CD8-positive, alpha-beta memory T cell (primary cell): ENCODE results near the gene TENM3. TPM values are rescaled to one million over a fixed set of nuclear protein-coding genes. Genes with fewer than 3 reads are reported as not detected.
A peak's percentile ranks its signal among the peaks of the same experiment; 100 is the strongest.

Source experiments
- CTCF ChIA-PET: fragments of 350-600 bp; sonication (Branson Sonifier 250); formaldehyde crosslinking; loops from one replicate; lab custom pipeline; 2021; ENCODE audit warnings: antibody characterized with exemption; lab: Charles Lee
- POLR2A ChIA-PET: fragments of 350-600 bp; sonication (Branson Sonifier 250); formaldehyde crosslinking; loops from one replicate; lab custom pipeline; 2021; ENCODE audit warnings: antibody characterized with exemption; lab: Charles Lee
- DNase-seq, 5 donors: peaks; one replicate each; pipeline versions ENCODE4 v3.0.0 to v3.0.0-alpha.2; 2020 to 2022; ENCODE audit warnings: mixed read lengths in 1 of 5
- H3K27ac ChIP-seq: one replicate; pipeline ENCODE4 v1.7.0; 2013; ENCODE audit warnings: low read depth, mild to moderate bottlenecking, low read length, moderate library complexity
- H3K27me3 ChIP-seq: 2 replicates; pipeline ENCODE4 v1.7.0; 2013; ENCODE audit warnings: low read length, mild to moderate bottlenecking; ENCODE audit not compliant: insufficient read depth, poor library complexity, severe bottlenecking
- H3K36me3 ChIP-seq: 2 replicates; pipeline ENCODE4 v1.7.0; 2013; ENCODE audit warnings: mild to moderate bottlenecking, low read length, moderate library complexity; ENCODE audit not compliant: insufficient read depth
- H3K4me1 ChIP-seq: 2 replicates; pipeline ENCODE4 v1.7.0; 2013; ENCODE audit warnings: mild to moderate bottlenecking, low read length, moderate library complexity; ENCODE audit not compliant: insufficient read depth
- H3K4me3 ChIP-seq: 2 replicates; pipeline ENCODE4 v1.7.0; 2013; ENCODE audit warnings: mild to moderate bottlenecking, low read length
- H3K9me3 ChIP-seq: 2 replicates; pipeline ENCODE4 v1.7.0; 2013; ENCODE audit warnings: mild to moderate bottlenecking, low read length
- H3K27ac Mint-ChIP-seq, 8 donors: one replicate each; pipeline ENCODE4 v1.8.0; 2020 to 2021; ENCODE audit warnings: mixed read lengths in 8 of 8, mild to moderate bottlenecking in 6 of 8, inconsistent platforms in 3 of 8, moderate library complexity in 3 of 8
- H3K27me3 Mint-ChIP-seq, 2 donors: one replicate each; pipeline ENCODE4 v1.8.0; 2020 to 2021; ENCODE audit warnings: mixed read lengths in 2 of 2, mild to moderate bottlenecking in 1 of 2, moderate library complexity in 1 of 2
- H3K36me3 Mint-ChIP-seq, 3 donors: one replicate each; pipeline ENCODE4 v1.8.0; 2020 to 2021; ENCODE audit warnings: mixed read lengths in 3 of 3, inconsistent platforms in 1 of 3, mild to moderate bottlenecking in 1 of 3
- H3K4me1 Mint-ChIP-seq, 3 donors: one replicate each; pipeline ENCODE4 v1.8.0; 2020 to 2021; ENCODE audit warnings: mixed read lengths in 3 of 3, inconsistent platforms in 1 of 3, mild to moderate bottlenecking in 1 of 3
- H3K4me3 Mint-ChIP-seq, 7 donors: one replicate each; pipeline ENCODE4 v1.8.0; 2020 to 2021; ENCODE audit warnings: mixed read lengths in 7 of 7, mild to moderate bottlenecking in 6 of 7, moderate library complexity in 4 of 7, inconsistent platforms in 2 of 7
- H3K9me3 Mint-ChIP-seq, 5 donors: one replicate each; pipeline ENCODE4 v1.8.0; 2020 to 2022; ENCODE audit warnings: mixed read lengths in 5 of 5, mild to moderate bottlenecking in 3 of 5, moderate library complexity in 2 of 5, inconsistent platforms in 1 of 5
- polyA plus RNA-seq: library from polyadenylated mRNA; unstranded; fragments of 300-500 nt; fragmentation: Illumina TruSeq; gene quantifications from one replicate; pipeline ENCODE4 v1.2.3, GENCODE V29; 2021
- total RNA-seq, 2 experiments: library from RNA; stranded (reverse); gene quantifications; one replicate each; pipeline ENCODE4 v1.2.3, GENCODE V29; 2021

The TENM3 gene
- total and polyA plus RNA-seq, 3 experiments from 2014 or later, result not detected

DNA sequence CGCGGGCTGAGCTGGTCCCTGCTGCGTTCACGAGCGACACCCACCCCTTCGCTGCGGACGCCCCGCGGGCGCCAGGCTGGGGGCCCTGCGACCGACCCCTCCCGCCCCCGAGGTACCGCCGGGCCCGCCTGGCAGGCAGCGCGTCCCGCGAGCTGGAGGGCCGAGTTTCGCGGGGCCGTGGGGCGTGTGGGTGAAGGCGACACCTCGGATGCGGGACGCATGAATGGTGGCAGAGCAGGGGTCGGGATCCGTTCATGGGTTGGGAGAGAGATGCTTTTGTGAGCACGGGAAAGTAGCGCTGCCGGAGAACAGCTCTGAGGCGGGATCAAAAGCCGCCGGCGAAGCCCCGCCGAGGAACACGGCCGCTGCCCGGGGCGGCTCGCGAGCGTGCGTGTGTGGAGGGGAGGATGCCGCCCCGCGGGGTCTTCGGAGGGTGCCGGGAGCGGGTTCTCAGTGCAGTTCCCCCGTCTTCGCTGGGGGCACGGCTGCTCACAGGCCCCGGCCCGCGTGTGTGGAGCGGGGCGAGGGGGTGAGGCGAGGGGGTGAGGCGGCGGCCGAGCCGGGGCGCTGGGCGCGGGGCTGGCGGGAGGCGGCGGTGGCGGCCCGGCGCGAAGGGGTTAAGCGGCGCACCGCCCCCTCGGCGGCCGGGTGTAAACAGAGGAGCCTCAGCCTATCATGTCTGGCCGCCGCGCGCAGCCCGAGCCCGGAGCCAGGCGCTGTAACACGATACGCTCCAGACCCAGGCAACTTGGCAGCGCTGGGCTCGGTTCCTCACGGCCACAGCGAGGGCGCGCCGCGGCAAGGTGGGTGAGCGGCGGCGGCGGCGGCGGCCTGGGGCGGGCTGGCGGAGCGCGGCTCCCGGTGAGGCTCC lies 205.3 kb downstream of the TENM3 start:
- no peak overlapping the region for H3K4me3 ChIP-seq
- ChIA-PET CTCF (interaction anchor here (1.4 kb wide), 1 partner anchor 11 kb away, joined by 3 read pairs; no protein-coding TSS in a partner anchor), POLR2A (no interaction called here)
- Mint-ChIP-seq H3K27me3 (peaks cover 43 to 69% of the 10 kb centered on the region in 2 donors), H3K4me1 (peaks cover 15 to 24% (median 19%) of the 10 kb centered on the region in 3 donors), H3K4me3 (peak overlapping the region in 5 of 7 donors; percentile 29 to 63 (median 42)), H3K36me3 (no peaks in the 10 kb centered on the region), H3K27ac (no peak overlapping the region), H3K9me3 (peaks cover 0 to 3% (median 0%) of the 10 kb centered on the region in 5 donors)
- H3K27ac ChIP-seq, result no peak overlapping the region
- peaks cover 19% of the 10 kb centered on the region for H3K27me3 ChIP-seq
- peak in 3 of 5 donors; percentile 3 to 27 (median 8) for DNase-seq
- H3K9me3 ChIP-seq, result no peaks in the 10 kb centered on the region
- peaks cover 13% of the 10 kb centered on the region for H3K4me1 ChIP-seq
- no peaks in the 10 kb centered on the region for H3K36me3 ChIP-seq

DNA sequence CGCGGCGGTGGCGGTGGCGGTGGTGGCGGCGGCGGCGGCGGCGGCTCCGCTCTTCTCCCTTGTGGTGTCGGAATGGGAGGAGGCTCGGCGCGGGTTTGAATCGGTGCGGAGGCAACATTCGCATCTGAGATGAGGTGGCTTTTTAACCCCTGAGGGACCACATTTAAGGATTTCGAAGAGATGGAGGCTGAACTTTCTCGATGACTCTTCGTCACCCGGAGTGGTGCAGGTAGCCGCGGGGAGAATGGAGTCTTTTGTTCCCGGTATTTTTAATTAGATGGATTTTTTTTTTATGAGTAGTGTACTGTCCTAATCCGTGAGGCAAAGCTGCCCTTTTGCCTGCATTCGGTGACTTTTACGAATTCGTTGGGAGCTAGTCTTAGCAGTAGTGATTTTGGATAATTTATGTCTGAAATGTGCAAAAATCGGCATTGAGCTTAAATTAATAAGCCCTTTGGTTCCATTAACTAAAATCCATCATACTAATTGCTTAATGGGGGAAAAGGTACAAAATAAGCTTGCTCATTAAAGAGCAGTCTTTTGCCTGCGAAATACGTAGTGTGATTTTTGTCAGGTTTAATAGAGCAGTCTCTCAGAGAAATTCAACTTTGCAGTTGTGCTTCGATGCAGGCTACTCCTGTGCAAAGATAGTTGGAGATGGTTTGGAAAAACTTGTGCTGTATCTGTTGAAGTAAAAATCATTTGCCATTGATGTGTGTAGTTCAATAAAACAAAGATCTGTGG lies 206.2 kb downstream of the TENM3 start:
- H3K4me3 ChIP-seq, result peak overlapping the region; percentile 24
- DNase-seq, result no peak
- H3K27me3 Mint-ChIP-seq, result peaks cover 43 to 73% of the 10 kb centered on the region in 2 donors
- H3K4me1 Mint-ChIP-seq, result peaks cover 15 to 24% (median 19%) of the 10 kb centered on the region in 3 donors
- H3K36me3 Mint-ChIP-seq, result no peaks in the 10 kb centered on the region
- peaks cover 19% of the 10 kb centered on the region for H3K27me3 ChIP-seq
- H3K27ac Mint-ChIP-seq, result peak overlapping the region in 1 of 8 donors; percentile 40
- peaks cover 13% of the 10 kb centered on the region for H3K4me1 ChIP-seq
- ChIA-PET POLR2A (no interaction called here), CTCF (interaction anchor here (1.4 kb wide), 1 partner anchor 12 kb away, joined by 3 read pairs; no protein-coding TSS in a partner anchor)
- no peaks in the 10 kb centered on the region for H3K36me3 ChIP-seq
- H3K9me3 ChIP-seq, result no peaks in the 10 kb centered on the region
- peak overlapping the region; percentile 50 to 69 (median 65) for H3K4me3 Mint-ChIP-seq
- H3K9me3 Mint-ChIP-seq, result peaks cover 0 to 3% (median 0%) of the 10 kb centered on the region in 5 donors
- no peak overlapping the region for H3K27ac ChIP-seq

DNA sequence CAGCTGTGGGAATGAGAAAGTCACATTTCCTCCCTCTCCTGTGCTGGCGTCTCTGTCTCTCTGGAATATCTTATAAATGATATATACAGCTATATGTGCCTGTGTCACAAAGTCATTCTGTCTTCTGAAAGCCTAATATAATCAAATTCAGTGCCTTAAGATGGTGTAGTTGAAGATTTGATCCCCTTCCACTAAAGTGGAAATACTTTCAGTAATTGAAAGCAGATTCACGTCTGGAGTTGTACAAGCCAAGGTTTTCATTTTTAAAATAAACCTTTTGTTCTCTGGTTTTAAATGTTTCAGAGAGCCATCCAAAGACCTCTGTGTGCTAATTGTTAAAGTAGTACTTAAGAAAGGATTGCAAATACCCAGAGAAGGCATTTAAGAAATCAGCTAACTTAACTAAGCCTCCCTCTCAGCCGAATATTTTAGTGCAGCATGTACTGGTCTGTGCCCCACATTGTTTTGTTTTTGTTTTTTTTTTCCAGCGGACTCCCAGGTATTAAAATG lies 206.8 kb downstream of the TENM3 start:
- H3K27me3 Mint-ChIP-seq, result peaks cover 43 to 76% of the 10 kb centered on the region in 2 donors
- no peak for DNase-seq
- ChIA-PET POLR2A (no interaction called here), CTCF (interaction anchor here (1.4 kb wide), 1 partner anchor 12 kb away, joined by 3 read pairs; no protein-coding TSS in a partner anchor)
- H3K4me1 Mint-ChIP-seq, result peaks cover 15 to 24% (median 19%) of the 10 kb centered on the region in 3 donors
- H3K4me1 ChIP-seq, result peaks cover 13% of the 10 kb centered on the region
- no peaks in the 10 kb centered on the region for H3K36me3 Mint-ChIP-seq
- peaks cover 19% of the 10 kb centered on the region for H3K27me3 ChIP-seq
- H3K36me3 ChIP-seq, result no peaks in the 10 kb centered on the region
- no peaks in the 10 kb centered on the region for H3K9me3 ChIP-seq
- H3K27ac ChIP-seq, result no peak overlapping the region
- H3K4me3 Mint-ChIP-seq, result peak overlapping the region; percentile 50 to 69 (median 65)
- peak overlapping the region in 1 of 8 donors; percentile 40 for H3K27ac Mint-ChIP-seq
- H3K4me3 ChIP-seq, result no peak overlapping the region
- H3K9me3 Mint-ChIP-seq, result peaks cover 0 to 3% (median 0%) of the 10 kb centered on the region in 5 donors

DNA sequence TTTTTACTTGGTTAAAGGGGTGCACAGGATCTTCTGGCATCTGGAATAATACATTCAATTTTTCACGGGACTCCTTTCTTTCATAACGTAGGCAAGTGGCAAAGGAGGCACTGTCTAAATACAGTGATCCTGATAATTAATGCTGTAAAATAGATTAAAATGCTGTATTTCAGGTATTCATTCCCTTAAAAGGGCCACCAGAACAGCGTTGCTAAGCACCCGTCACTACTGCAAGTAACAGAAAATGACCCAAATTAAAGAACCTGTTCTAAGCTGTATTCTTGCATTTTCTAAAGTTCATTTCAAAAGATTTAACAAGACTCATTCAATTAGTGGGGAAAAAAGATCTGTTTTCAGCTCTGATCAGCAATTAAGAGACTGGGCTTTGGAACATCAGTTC lies 208.2 kb downstream of the TENM3 start:
- Mint-ChIP-seq H3K27ac (no peak overlapping the region), H3K27me3 (peaks cover 43 to 70% of the 10 kb centered on the region in 2 donors), H3K36me3 (no peaks in the 10 kb centered on the region), H3K9me3 (peaks cover 0 to 3% (median 0%) of the 10 kb centered on the region in 5 donors), H3K4me3 (no peak overlapping the region), H3K4me1 (peaks cover 15 to 24% (median 19%) of the 10 kb centered on the region in 3 donors)
- H3K27ac ChIP-seq, result no peak overlapping the region
- peaks cover 19% of the 10 kb centered on the region for H3K27me3 ChIP-seq
- no peaks in the 10 kb centered on the region for H3K36me3 ChIP-seq
- no peak overlapping the region for H3K4me3 ChIP-seq
- POLR2A ChIA-PET, result no interaction called here
- CTCF ChIA-PET, result no interaction called here
- no peak for DNase-seq
- no peaks in the 10 kb centered on the region for H3K9me3 ChIP-seq
- peaks cover 13% of the 10 kb centered on the region for H3K4me1 ChIP-seq

DNA sequence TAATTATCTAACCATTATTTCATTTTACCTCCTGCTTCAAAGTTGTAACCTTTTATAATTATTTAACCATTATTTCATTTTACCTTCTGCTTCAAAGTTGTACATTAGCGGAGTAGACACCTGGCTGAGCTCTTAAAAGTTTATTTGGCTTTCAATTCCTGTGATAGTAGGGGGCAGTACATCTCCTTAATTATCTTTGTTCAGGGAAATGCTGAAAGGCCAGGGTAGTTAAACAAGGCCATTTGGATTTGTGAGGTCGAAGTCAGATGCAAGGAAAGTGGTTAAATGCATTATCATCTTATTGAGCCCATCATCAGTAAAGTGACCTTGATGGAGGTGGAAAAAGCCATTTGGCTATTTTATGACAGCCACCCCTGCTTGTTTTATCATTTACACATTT lies 210.6 kb downstream of the TENM3 start:
- Histone ChIP-seq H3K27ac (no peak overlapping the region), H3K4me1 (peaks cover 13% of the 10 kb centered on the region), H3K27me3 (peaks cover 19% of the 10 kb centered on the region), H3K36me3 (no peaks in the 10 kb centered on the region), H3K4me3 (no peak overlapping the region), H3K9me3 (no peaks in the 10 kb centered on the region)
- Mint-ChIP-seq H3K27me3 (peaks cover 35 to 56% of the 10 kb centered on the region in 2 donors), H3K4me1 (peaks cover 8 to 15% (median 11%) of the 10 kb centered on the region in 3 donors), H3K4me3 (no peak overlapping the region), H3K9me3 (no peaks in the 10 kb centered on the region), H3K27ac (no peak overlapping the region), H3K36me3 (no peaks in the 10 kb centered on the region)
- DNase-seq, result no peak
- POLR2A ChIA-PET, result no interaction called here
- CTCF ChIA-PET, result no interaction called here

DNA sequence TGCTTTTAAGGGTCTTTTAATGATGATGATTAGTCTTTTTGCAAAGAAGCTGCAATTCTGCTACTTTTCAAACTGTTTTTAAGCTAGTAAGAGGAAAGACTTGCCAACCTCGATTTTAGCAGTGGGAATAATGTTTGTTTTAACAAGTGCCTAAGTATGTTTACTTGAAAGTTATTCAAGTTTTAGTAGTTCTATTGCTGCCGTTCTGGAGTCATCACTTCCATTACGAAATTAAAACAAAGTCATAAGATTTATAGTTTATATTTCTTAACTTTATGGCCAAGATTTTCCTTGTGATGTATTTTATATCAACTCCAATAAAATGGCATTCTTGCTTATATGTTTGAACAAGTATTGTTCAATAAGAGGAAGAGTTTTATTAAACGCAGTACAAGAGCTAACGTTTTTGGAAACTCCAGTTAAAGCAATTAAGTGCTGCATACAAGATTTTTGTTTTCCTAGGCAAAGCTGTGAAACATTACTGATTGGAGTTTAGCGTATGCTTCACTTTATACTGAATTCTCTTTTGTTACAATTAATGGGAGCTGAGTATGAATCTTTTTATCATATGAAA lies 211.3 kb downstream of the TENM3 start:
- H3K4me3 ChIP-seq, result no peak overlapping the region
- H3K27ac ChIP-seq, result no peak overlapping the region
- CTCF ChIA-PET, result no interaction called here
- H3K4me1 ChIP-seq, result peaks cover 9% of the 10 kb centered on the region
- peaks cover 31 to 54% of the 10 kb centered on the region in 2 donors for H3K27me3 Mint-ChIP-seq
- H3K4me3 Mint-ChIP-seq, result no peak overlapping the region
- no peak for DNase-seq
- no peak overlapping the region for H3K27ac Mint-ChIP-seq
- POLR2A ChIA-PET, result no interaction called here
- no peaks in the 10 kb centered on the region for H3K9me3 Mint-ChIP-seq
- no peaks in the 10 kb centered on the region for H3K36me3 ChIP-seq
- no peaks in the 10 kb centered on the region for H3K9me3 ChIP-seq
- H3K27me3 ChIP-seq, result peaks cover 15% of the 10 kb centered on the region
- peaks cover 4 to 10% (median 6%) of the 10 kb centered on the region in 3 donors for H3K4me1 Mint-ChIP-seq
- H3K36me3 Mint-ChIP-seq, result no peaks in the 10 kb centered on the region

DNA sequence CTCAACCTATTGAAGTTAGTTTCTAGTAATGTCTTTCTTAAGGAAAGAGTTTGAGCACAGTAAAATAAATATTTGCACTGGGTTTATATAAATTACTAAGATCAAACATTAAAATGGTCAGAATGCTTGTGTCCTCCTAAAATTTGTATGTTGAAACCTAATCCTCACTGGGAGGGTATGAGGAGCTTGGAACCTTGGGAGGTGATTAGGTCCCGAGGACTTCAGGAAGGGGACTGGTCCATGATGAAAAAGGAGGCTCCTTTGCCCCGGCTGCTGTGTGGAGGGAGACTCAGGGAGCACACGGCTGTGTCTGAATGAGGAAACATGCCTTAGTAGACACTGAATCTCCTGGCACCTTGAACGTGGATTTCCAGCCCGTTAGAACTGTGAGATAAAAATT lies 221.9 kb downstream of the TENM3 start:
- peaks cover 0 to 19% of the 10 kb centered on the region in 2 donors for H3K27me3 Mint-ChIP-seq
- H3K4me1 ChIP-seq, result no peaks in the 10 kb centered on the region
- H3K4me1 Mint-ChIP-seq, result no peaks in the 10 kb centered on the region
- H3K27ac ChIP-seq, result no peak overlapping the region
- no peak overlapping the region for H3K4me3 Mint-ChIP-seq
- H3K36me3 Mint-ChIP-seq, result no peaks in the 10 kb centered on the region
- POLR2A ChIA-PET, result no interaction called here
- CTCF ChIA-PET, result no interaction called here
- no peaks in the 10 kb centered on the region for H3K36me3 ChIP-seq
- no peak for DNase-seq
- H3K4me3 ChIP-seq, result no peak overlapping the region
- H3K27me3 ChIP-seq, result no peaks in the 10 kb centered on the region
- H3K9me3 ChIP-seq, result no peaks in the 10 kb centered on the region
- H3K9me3 Mint-ChIP-seq, result peaks cover 0 to 3% (median 0%) of the 10 kb centered on the region in 5 donors
- H3K27ac Mint-ChIP-seq, result no peak overlapping the region
